K562 (cell line): Measurements from ENCODE around the gene VWDE. TPM values are rescaled to one million over a fixed set of nuclear protein-coding genes. Genes with fewer than 3 reads are reported as not detected.

Source experiments
- ATAC-seq: fragments of 200-7000 bp; cut with Tn5 transposase; 3 replicates; pipeline ENCODE4 v1.9.1; 2020; ENCODE audit warnings: moderate library complexity
- Bru-seq: library from RNA; stranded (reverse); fragments of 400-500 nt; gene quantifications from one replicate; lab custom pipeline; 2021; lab: Mats Ljungman, UMichigan
- BruChase-seq, 2 experiments: library from RNA; stranded (reverse); fragments of 400-500 nt; gene quantifications; one replicate each; lab custom pipeline; 2021; lab: Mats Ljungman, UMichigan
- BruUV-seq: library from RNA; stranded (reverse); fragments of 400-500 nt; replicated peaks from 2 replicates; lab custom pipeline; 2021; lab: Mats Ljungman, UMichigan
- CTCF ChIA-PET: fragments of 300-600 bp; formaldehyde crosslinking; extraction: SDS; loops from one replicate; lab custom pipeline; 2021; ENCODE audit warnings: low intra/inter-chr PET ratio; lab: Yijun Ruan, JAX
- POLR2A ChIA-PET: fragments of 300-600, 350-650 bp; sonication (Branson Sonifier 250); formaldehyde crosslinking; extraction: SDS; loops from one replicate; lab custom pipeline; 2021; ENCODE audit warnings: antibody characterized with exemption, inconsistent platforms; lab: Yijun Ruan, JAX
- DNase-seq, 4 experiments: peaks; one replicate each; pipeline versions ENCODE4 v3.0.0 to v3.0.0-alpha.2; 2011 to 2018; ENCODE audit warnings: low spot score in 3 of 4, mixed read lengths in 3 of 4; ENCODE audit errors: extremely low read depth in 1 of 4
- FAIRE-seq: peaks from 2 replicates; lab custom pipeline; 2011; peaks lifted over from hg19 to GRCh38; lab: Jason Lieb, UNC
- H2AFZ ChIP-seq: 2 replicates; pipeline ENCODE4 v1.6.0; 2011; ENCODE audit warnings: low read depth, low read length, control low read depth, inconsistent platforms
- H3K27ac ChIP-seq: fragments of 200-600 bp; 3 replicates; pipeline ENCODE4 v1.8.0; 2011; ENCODE audit warnings: low read depth, mild to moderate bottlenecking, control low read depth, inconsistent platforms, low read length, moderate library complexity, mixed read lengths; ENCODE audit errors: extremely low read depth
- H3K27me3 ChIP-seq, 2 experiments: fragments of 300-600 bp in 1 of 2; 2 replicates in 1 of 2; 3 replicates in 1 of 2; pipeline versions ENCODE4 v1.6.0 to v1.8.0; 2011; ENCODE audit warnings: inconsistent platforms in 2 of 2, low read length in 2 of 2, mild to moderate bottlenecking in 1 of 2, mixed read lengths in 1 of 2, moderate library complexity in 1 of 2; ENCODE audit not compliant: control insufficient read depth in 2 of 2, insufficient read depth in 2 of 2
- H3K36me3 ChIP-seq: fragments of 300-600 bp; 3 replicates; pipeline ENCODE4 v1.8.0; 2011; ENCODE audit warnings: mild to moderate bottlenecking, low read length, inconsistent platforms; ENCODE audit not compliant: control insufficient read depth, insufficient read depth
- H3K4me1 ChIP-seq, 2 experiments: fragments of 200-600 bp in 1 of 2; replicated peaks in 1 of 2; 2 replicates in 1 of 2; 3 replicates in 1 of 2; pipeline versions ENCODE4 v1.5.1 to v1.8.0; 2011; ENCODE audit warnings: inconsistent platforms in 2 of 2, low read length in 2 of 2, mild to moderate bottlenecking in 1 of 2, mixed read lengths in 1 of 2, moderate library complexity in 1 of 2; ENCODE audit not compliant: control insufficient read depth in 2 of 2, insufficient read depth in 2 of 2
- H3K4me2 ChIP-seq: 2 replicates; pipeline ENCODE4 v1.6.1; 2011; ENCODE audit warnings: low read length, control low read depth, inconsistent platforms, mixed read lengths; ENCODE audit not compliant: insufficient read depth
- H3K4me3 ChIP-seq: fragments of 200-600 bp; sonication (generic), shearing (Covaris generic); 2 replicates; pipeline ENCODE4 v1.5.1; 2016; ENCODE audit warnings: control low read depth, inconsistent platforms
- H3K79me2 ChIP-seq: fragments of 200-600 bp; 3 replicates; pipeline ENCODE4 v1.8.0; 2011; ENCODE audit warnings: low read length, inconsistent platforms; ENCODE audit not compliant: control insufficient read depth, insufficient read depth
- H3K9ac ChIP-seq, 2 experiments: 2 replicates each; pipeline versions ENCODE4 v1.6.0 to v1.6.1; 2011; ENCODE audit warnings: low read depth in 2 of 2, low read length in 2 of 2, control low read depth in 1 of 2, inconsistent platforms in 1 of 2, mild to moderate bottlenecking in 1 of 2, mixed read lengths in 1 of 2; ENCODE audit not compliant: insufficient read depth in 1 of 2
- H3K9me1 ChIP-seq: one replicate; pipeline ENCODE4 v1.6.0; 2011; ENCODE audit warnings: inconsistent platforms, mild to moderate bottlenecking, low read length, moderate library complexity; ENCODE audit not compliant: control insufficient read depth, insufficient read depth
- H3K9me3 ChIP-seq: replicated peaks from 2 replicates; pipeline ENCODE4 v1.5.1; 2011; ENCODE audit warnings: low read depth, low read length, inconsistent platforms; ENCODE audit not compliant: control insufficient read depth, insufficient read depth
- H4K20me1 ChIP-seq: replicated peaks from 2 replicates; pipeline ENCODE4 v1.6.1; 2011; ENCODE audit warnings: low read length, inconsistent platforms, mixed read lengths; ENCODE audit not compliant: control insufficient read depth, insufficient read depth
- CHD1 ChIP-seq: fragments of 200-600 bp; sonication (generic); IDR thresholded peaks from one replicate; pipeline ENCODE4 v1.6.1; 2012; ENCODE audit warnings: mild to moderate bottlenecking, moderate library complexity, low read length, inconsistent platforms
- E2F3 ChIP-seq: fragments of 250-450 bp; sonication (Bioruptor Pico); IDR thresholded peaks from 2 replicates; pipeline ENCODE4 v1.4.0; 2020; ENCODE audit warnings: mild to moderate bottlenecking
- HDAC1 ChIP-seq, 2 experiments: fragments of 450-650 bp; IDR thresholded peaks; 2 replicates each; pipeline ENCODE4 v1.6.1; 2016 to 2017; ENCODE audit warnings: inconsistent platforms in 1 of 2, mild to moderate bottlenecking in 1 of 2, moderate library complexity in 1 of 2
- HLTF ChIP-seq: fragments of 450-650 bp; IDR thresholded peaks from 2 replicates; pipeline ENCODE4 v1.6.1; 2016
- KDM2B ChIP-seq: fragments of 250-450 bp; sonication (Bioruptor Pico); IDR thresholded peaks from 2 replicates; pipeline ENCODE4 v1.8.0; 2021; ENCODE audit warnings: mild to moderate bottlenecking, moderate library complexity
- MTA3 ChIP-seq: fragments of 450-650 bp; formaldehyde crosslinking; IDR thresholded peaks from 2 replicates; pipeline ENCODE4 v1.6.1; 2017; ENCODE audit warnings: mild to moderate bottlenecking, borderline replicate concordance
- RUNX1 ChIP-seq: sonication (generic); IDR thresholded peaks from 2 replicates; pipeline ENCODE4 v1.6.1; 2016; ENCODE audit warnings: antibody characterized with exemption, low read depth
- TEAD1 ChIP-seq, 2 experiments: fragments of 450-650 bp in 1 of 2; sonication (generic) in 1 of 2; formaldehyde crosslinking; IDR thresholded peaks; 2 replicates each; pipeline versions ENCODE4 v1.4.0 to v1.8.0; 2020 to 2022; ENCODE audit warnings: mild to moderate bottlenecking in 2 of 2, missing genetic modification reagents in 1 of 2
- THAP7 ChIP-seq: fragments of 250-450 bp; sonication (Bioruptor Pico); IDR thresholded peaks from 2 replicates; pipeline ENCODE4 v1.5.0; 2021
- WGBS: fragments of 100-300 bp; shearing (Covaris generic); methylation state at CpG from one replicate; pipeline ENCODE4 v1.1.6; 2016; ENCODE audit warnings: low coverage, mixed read lengths; ENCODE audit not compliant: insufficient coverage; ENCODE audit errors: missing lambda C conversion rate; 5-methylcytosine and 5-hydroxymethylcytosine counted together
- in situ Hi-C: fragments of 300-500 bp; cut with MboI; formaldehyde crosslinking; loops from 4 replicates; pipeline ENCODE4 v1.15.0; 2018; ENCODE audit warnings: inconsistent platforms, mixed read lengths
- intact Hi-C: fragments of 100-400 bp; cut with micrococcal nuclease; formaldehyde crosslinking; loops from 2 replicates; pipeline ENCODE4 v1.14.2; 2022
- long read RNA-seq, 3 experiments: library from polyadenylated mRNA in 2 of 3; library from RNA in 1 of 3; unstranded in 2 of 3; stranded (forward) in 1 of 3; transcript quantifications; one replicate each; pipeline ENCODE4 v2.0.0, GENCODE V29; 2019 to 2022
- polyA minus RNA-seq, 3 experiments: library from RNA; depleted of rRNA, polyadenylated mRNA; stranded (reverse); fragments of >200 nt; gene quantifications; 2 replicates each; pipeline ENCODE4 v1.2.3, GENCODE V29; 2011
- polyA plus RNA-seq, 8 experiments: library from polyadenylated mRNA; depleted of rRNA in 4 of 8; stranded (reverse) in 5 of 8; unstranded in 3 of 8; fragments of >200 nt; fragmentation: Nextera tagmentation in 2 of 8; fragmentation: Illumina TruSeq in 1 of 8; extraction: Ambion mirVana in 2 of 8; extraction: Trizol in 1 of 8; gene quantifications; 2 replicates each; pipeline versions ENCODE4 v1.2.1 to v1.2.3, GENCODE V29; 2011 to 2014; ENCODE audit warnings: inconsistent platforms in 1 of 8, missing spikeins in 1 of 8
- total RNA-seq, 7 experiments: library from RNA; depleted of rRNA in 6 of 7; stranded (reverse); fragments of >200 nt in 6 of 7; fragmentation: Illumina TruSeq in 2 of 7; extraction: Trizol in 2 of 7; gene quantifications; 2 replicates each; pipeline versions ENCODE4 v1.2.1 to v1.2.3, GENCODE V29; 2011 to 2021; ENCODE audit warnings: low replicate concordance in 1 of 7
- TF ChIP-seq, protein P1 (sequence below): fragments of 450-650 bp; formaldehyde crosslinking; conservative IDR thresholded peaks from 2 replicates; pipeline ENCODE4 v1.4.0; 2022; ENCODE audit warnings: mild to moderate bottlenecking, missing genetic modification characterization

VWDE gene
- total RNA-seq (2011; cell fraction: chromatin; rRNA removed; ENCODE audit: low replicate concordance) = 232 and 720 TPM in 2 replicates
- total RNA-seq (2011; cell fraction: nucleolus; rRNA removed) = 107 and 158 TPM in 2 replicates
- total RNA-seq (2011; cell fraction: nucleoplasm; rRNA removed) = 188 and 193 TPM in 2 replicates
- 58.9 and 63.1 TPM in 2 replicates for total RNA-seq (2014; rRNA removed)
- 125 and 149 TPM in 2 replicates for total RNA-seq (2014; rRNA removed; fragmentation: Illumina TruSeq; extraction: Trizol)
- 99.5 and 99.6 TPM in 2 replicates for total RNA-seq (2015; rRNA removed; fragmentation: Illumina TruSeq; extraction: Trizol)
- total RNA-seq (2021) = 89.3 and 92.6 TPM in 2 replicates
- 154 and 162 TPM in 2 replicates for polyA plus RNA-seq (2011; rRNA removed)
- polyA plus RNA-seq (2011; cell fraction: cytosol; rRNA removed) = 20.7 and 41.1 TPM in 2 replicates
- 473 and 611 TPM in 2 replicates for polyA plus RNA-seq (2011; cell fraction: nucleus; rRNA removed)
- 50.0 and 60.1 TPM in 2 replicates for polyA plus RNA-seq (2012)
- 88.5 and 95.2 TPM in 2 replicates for polyA plus RNA-seq (2014; fragmentation: Illumina TruSeq; extraction: Trizol)
- polyA plus RNA-seq (2014; fragmentation: Nextera tagmentation; extraction: Ambion mirVana) = 10 to 100 TPM; 40.6 to 51.0 TPM
- polyA plus RNA-seq (2014; rRNA removed) = 89.6 and 116 TPM in 2 replicates
- polyA minus RNA-seq (2011; rRNA and poly(A)+ RNA removed) = 192 and 222 TPM in 2 replicates
- polyA minus RNA-seq (2011; cell fraction: cytosol; rRNA and poly(A)+ RNA removed) = 32.4 and 41.3 TPM in 2 replicates
- polyA minus RNA-seq (2011; cell fraction: nucleus; rRNA and poly(A)+ RNA removed) = 352 and 568 TPM in 2 replicates
- percentile 98 among the genes with signal in this experiment for Bru-seq, nascent RNA
- BruChase-seq, experiment 1, labeled RNA remaining after a 2-hour chase = percentile 98 among the genes with signal in this experiment
- percentile 96 among the genes with signal in this experiment for BruChase-seq, experiment 2, labeled RNA remaining after a 6-hour chase
- long read RNA-seq, experiment 1, full-length matches to known transcripts = 15 of 79 reads
- long read RNA-seq, experiment 1, partial matches to known transcripts = 36 of 79 reads
- long read RNA-seq, experiment 1, other reads (novel, unspliced or antisense) = 28 of 79 reads
- long read RNA-seq, experiment 2, full-length matches to known transcripts = 5 of 17 reads
- long read RNA-seq, experiment 2, partial matches to known transcripts = 7 of 17 reads
- long read RNA-seq, experiment 2, other reads (novel, unspliced or antisense) = 5 of 17 reads
- long read RNA-seq, experiment 3, full-length matches to known transcripts = 2 of 19 reads
- long read RNA-seq, experiment 3, partial matches to known transcripts = 10 of 19 reads
- long read RNA-seq, experiment 3, other reads (novel, unspliced or antisense) = 7 of 19 reads

- BruUV-seq = no TSS peak
- Histone ChIP-seq H4K20me1 (no peaks in the 10 kb centered on the region), H3K36me3 (peaks cover 5% of the 10 kb centered on the region), H3K4me2 (peak within 1 kb of the TSS; percentile 99), H3K9ac (peak within 1 kb of the TSS; percentile 85 to 87), H3K4me1 (peaks cover 3% of the 10 kb centered on the region in 2 experiments; a peak in 3 of 5 replicates), H3K9me1 (no peaks in the 10 kb centered on the region), H2AFZ (peak within 1 kb of the TSS; percentile 74), H3K4me3 (peak within 1 kb of the TSS; percentile 67), H3K27ac (peak within 1 kb of the TSS; percentile 97), H3K9me3 (peaks cover 4% of the 10 kb centered on the region), H3K27me3 (no peaks in the 10 kb centered on the region), H3K79me2 (peaks cover 77% of the 10 kb centered on the region)
- in situ Hi-C loops = no loop called here
- DNase-seq = peak; percentile 81 to 96 (median 85)
- ChIA-PET POLR2A (interaction anchor here (0.5 to 1.9 kb wide), 12 partner anchors 10 to 1585 kb away, joined by 3 to 15 read pairs (median 4); no protein-coding TSS in a partner anchor), CTCF (interaction anchor here (0.8 kb wide), 1 partner anchor 838 kb away, joined by 3 read pairs; no protein-coding TSS in a partner anchor)
- ATAC-seq = peak; percentile 83
- intact Hi-C loops = loop anchor here (1.0 to 10.0 kb wide), 5 partner anchors 18 to 1619 kb away; partner anchors contain the start of gene ARL4A
- under 1% methylated on average over 48 of the region's 54 CpGs for WGBS
- FAIRE-seq = peak; percentile 96
- TF ChIP-seq THAP7 (0 out of 2 replicates have a peak, but pooled peaks have one; percentile 52), MTA3 (peak; percentile 89), KDM2B (CRISPR knock-in tag) (0 out of 2 replicates have a peak, but pooled peaks have one; percentile 8), HLTF (0 out of 2 replicates have a peak, but pooled peaks have one; percentile 58), CHD1 (peak; percentile 77), HDAC1 (IDR thresholded peaks at IDR 0.05) (peak in 1 of 2 experiments; percentile 86; a peak in 2 of 4 replicates), RUNX1 (0 out of 2 replicates have a peak, but pooled peaks have one; percentile 6), TEAD1 (CRISPR knock-in tag; IDR thresholded peaks at IDR 0.05) (peak in 1 of 2 experiments; percentile 53; a peak in 1 of 4 replicates), E2F3 (CRISPR knock-in tag) (no peak)
- TF ChIP-seq, protein P1, sequence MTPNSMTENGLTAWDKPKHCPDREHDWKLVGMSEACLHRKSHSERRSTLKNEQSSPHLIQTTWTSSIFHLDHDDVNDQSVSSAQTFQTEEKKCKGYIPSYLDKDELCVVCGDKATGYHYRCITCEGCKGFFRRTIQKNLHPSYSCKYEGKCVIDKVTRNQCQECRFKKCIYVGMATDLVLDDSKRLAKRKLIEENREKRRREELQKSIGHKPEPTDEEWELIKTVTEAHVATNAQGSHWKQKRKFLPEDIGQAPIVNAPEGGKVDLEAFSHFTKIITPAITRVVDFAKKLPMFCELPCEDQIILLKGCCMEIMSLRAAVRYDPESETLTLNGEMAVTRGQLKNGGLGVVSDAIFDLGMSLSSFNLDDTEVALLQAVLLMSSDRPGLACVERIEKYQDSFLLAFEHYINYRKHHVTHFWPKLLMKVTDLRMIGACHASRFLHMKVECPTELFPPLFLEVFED (CRISPR knock-in tag) = no peak
Measured at GRCh38 chr7:12403287-12404181, at the start of gene VWDE. VWDE (minus strand) TSS chr7:12403865; CDS start chr7:12403716, 149 bp downstream.
